Right hindlimb (tissue), 1 donor: ENCODE measurements around the gene BANF1.

Source experiments
- DNase-seq: peaks from one replicate; pipeline ENCODE4 v3.0.0-alpha.2; 2018

Gene BANF1

GRCh38 chr11:66042227-66042995 lies 40.1 kb downstream of the BANF1 start:
- no peak for DNase-seq

- DNase-seq: no peak
Measured at GRCh38 chr11:66042996-66043906, 40.9 kb downstream of the BANF1 start.

GRCh38 chr11:66044757-66045156 lies 42.5 kb downstream of the BANF1 start:
- DNase-seq: no peak

- peak; percentile 74 for DNase-seq
Measured at GRCh38 chr11:66045177-66045639, 42.9 kb downstream of the BANF1 start.

- no peak for DNase-seq
Measured at GRCh38 chr11:66046901-66047300, 44.6 kb downstream of the BANF1 start.

GRCh38 chr11:66047541-66048365 lies 45.5 kb downstream of the BANF1 start:
- no peak for DNase-seq

GRCh38 chr11:66048547-66049323 lies 46.4 kb downstream of the BANF1 start, which contains the start of gene GAL3ST3:
Gene GAL3ST3 (minus strand): TSS chr11:66049161. CDS start chr11:66045415, 3,746 bp downstream.
- peak; percentile 51 for DNase-seq

- no peak for DNase-seq
Measured at GRCh38 chr11:66050581-66051231, 48.4 kb downstream of the BANF1 start.

GRCh38 chr11:66051371-66051765 lies 49.1 kb downstream of the BANF1 start:
- DNase-seq: no peak

- peak; percentile 98 for DNase-seq
Measured at GRCh38 chr11:66051766-66052663, 49.7 kb downstream of the BANF1 start, which contains the start of gene SF3B2. Gene SF3B2 (plus strand): TSS chr11:66052364. CDS start chr11:66052385, 21 bp downstream.

- no peak for DNase-seq
Measured at GRCh38 chr11:66052664-66052982, 50.3 kb downstream of the BANF1 start.
